ENCODE measurements around the gene KEAP1.

DNA sequence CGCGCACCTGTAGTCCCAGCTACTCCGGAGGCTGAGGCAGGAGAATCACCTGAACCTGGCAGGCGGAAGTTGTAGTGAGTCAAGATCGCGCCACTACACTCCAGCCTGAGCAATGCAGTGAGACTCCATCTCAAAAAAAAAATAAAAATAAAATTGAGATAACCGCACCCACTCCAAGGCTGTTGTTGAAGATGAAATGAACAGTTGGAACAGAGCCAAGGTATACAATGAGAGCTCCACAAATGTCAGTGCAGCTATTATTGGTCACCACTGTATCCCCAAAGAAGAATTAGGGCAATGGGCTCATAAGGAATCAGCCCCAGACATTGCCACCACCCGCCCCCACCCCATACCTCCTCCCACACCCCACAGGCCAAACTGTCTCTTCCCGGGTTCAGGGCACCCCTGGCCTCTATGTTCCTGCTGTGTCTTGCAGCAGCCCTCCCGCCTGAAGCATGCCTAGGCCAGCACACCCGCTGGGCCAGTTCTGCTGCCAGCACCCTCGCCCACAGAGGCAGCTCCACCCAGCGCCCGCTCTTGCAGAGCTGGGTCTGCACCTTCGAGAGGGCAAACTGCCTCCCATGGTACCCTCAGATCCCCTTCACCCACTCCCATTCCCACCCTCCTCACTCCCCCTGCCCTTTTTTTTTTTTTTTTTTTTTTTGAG, 17.6 kb upstream of the KEAP1 start:
- TF ChIP-seq, protein P1, sequence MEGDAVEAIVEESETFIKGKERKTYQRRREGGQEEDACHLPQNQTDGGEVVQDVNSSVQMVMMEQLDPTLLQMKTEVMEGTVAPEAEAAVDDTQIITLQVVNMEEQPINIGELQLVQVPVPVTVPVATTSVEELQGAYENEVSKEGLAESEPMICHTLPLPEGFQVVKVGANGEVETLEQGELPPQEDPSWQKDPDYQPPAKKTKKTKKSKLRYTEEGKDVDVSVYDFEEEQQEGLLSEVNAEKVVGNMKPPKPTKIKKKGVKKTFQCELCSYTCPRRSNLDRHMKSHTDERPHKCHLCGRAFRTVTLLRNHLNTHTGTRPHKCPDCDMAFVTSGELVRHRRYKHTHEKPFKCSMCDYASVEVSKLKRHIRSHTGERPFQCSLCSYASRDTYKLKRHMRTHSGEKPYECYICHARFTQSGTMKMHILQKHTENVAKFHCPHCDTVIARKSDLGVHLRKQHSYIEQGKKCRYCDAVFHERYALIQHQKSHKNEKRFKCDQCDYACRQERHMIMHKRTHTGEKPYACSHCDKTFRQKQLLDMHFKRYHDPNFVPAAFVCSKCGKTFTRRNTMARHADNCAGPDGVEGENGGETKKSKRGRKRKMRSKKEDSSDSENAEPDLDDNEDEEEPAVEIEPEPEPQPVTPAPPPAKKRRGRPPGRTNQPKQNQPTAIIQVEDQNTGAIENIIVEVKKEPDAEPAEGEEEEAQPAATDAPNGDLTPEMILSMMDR (IDR thresholded peaks at IDR 0.05): peak in 1 of 6 experiments; percentile 4
- no peak for TF ChIP-seq POLR2A (IDR thresholded peaks at IDR 0.05)

Data from esophagus squamous epithelium (tissue), 4 donors.